Activated CD8-positive, alpha-beta T cell treated with anti-CD3 and anti-CD28 coated beads, Interleukin-2, amount 10 ng/mL, durations not matched to agents 7 days and 5 days (primary cell): ENCODE results near the gene PDF. TPM values are rescaled to one million over a fixed set of nuclear protein-coding genes. Genes with fewer than 3 reads are reported as not detected.
"Not testable (repeated sequence)": the region's sequence is repeated elsewhere in the genome, so short reads cannot be mapped to it uniquely, and the experiment has no call there.

ENCODE experiments used
- ATAC-seq: fragments of 150-1000 bp; cut with Tn5 transposase; one replicate; pipeline ENCODE4 v1.10.0; 2021; ENCODE audit warnings: moderate library complexity
- CTCF ChIA-PET: fragments of 350-600 bp; sonication (Branson Sonifier 250); formaldehyde crosslinking; loops from one replicate; lab custom pipeline; 2021; ENCODE audit warnings: antibody characterized with exemption; lab: Charles Lee
- POLR2A ChIA-PET: fragments of 350-600 bp; sonication (Branson Sonifier 250); formaldehyde crosslinking; loops from one replicate; lab custom pipeline; 2021; ENCODE audit warnings: antibody characterized with exemption; lab: Charles Lee
- DNase-seq: peaks from one replicate; pipeline ENCODE4 v3.0.0-alpha.2; 2020
- H3K27ac Mint-ChIP-seq: one replicate; pipeline ENCODE4 v1.8.0; 2021; ENCODE audit warnings: mild to moderate bottlenecking, mixed read lengths
- H3K27me3 Mint-ChIP-seq: one replicate; pipeline ENCODE4 v1.8.0; 2021; ENCODE audit warnings: low read depth, mixed read lengths
- H3K36me3 Mint-ChIP-seq: one replicate; pipeline ENCODE4 v1.8.0; 2021; ENCODE audit warnings: low read depth, mixed read lengths
- H3K4me1 Mint-ChIP-seq: one replicate; pipeline ENCODE4 v1.8.0; 2021; ENCODE audit warnings: low read depth, mixed read lengths
- H3K4me3 Mint-ChIP-seq: one replicate; pipeline ENCODE4 v1.8.0; 2021; ENCODE audit warnings: mild to moderate bottlenecking, mixed read lengths
- H3K9me3 Mint-ChIP-seq: one replicate; pipeline ENCODE4 v1.8.0; 2022; ENCODE audit warnings: mixed read lengths; ENCODE audit not compliant: insufficient read depth
- total RNA-seq, 2 experiments: library from RNA; stranded (reverse); gene quantifications; one replicate each; pipeline ENCODE4 v1.2.3, GENCODE V29; 2021

Gene PDF
- total RNA-seq, 2 experiments from 2014 or later, result 15.2 to 16.0 TPM

- ATAC-seq (no peak), DNase-seq (no peak)
- ChIA-PET POLR2A (no interaction called here), CTCF (no interaction called here)
- Mint-ChIP-seq H3K36me3 (peaks cover 46% of the 10 kb centered on the region), H3K9me3 (no peaks in the 10 kb centered on the region), H3K27ac (no peak overlapping the region), H3K4me3 (no peak overlapping the region), H3K4me1 (no peaks in the 10 kb centered on the region), H3K27me3 (no peaks in the 10 kb centered on the region)
Observed at GRCh38 chr16:69363281-69363717, 32.9 kb upstream of the PDF start.

GRCh38 chr16:69360070-69360469 is 29.7 kb upstream of the PDF start:
- POLR2A ChIA-PET, H3K27ac Mint-ChIP-seq, H3K4me1 Mint-ChIP-seq, CTCF ChIA-PET, H3K4me3 Mint-ChIP-seq, H3K27me3 Mint-ChIP-seq, DNase-seq, ATAC-seq, H3K9me3 Mint-ChIP-seq: not testable (repeated sequence)
- peaks cover 40% of the 10 kb centered on the region for H3K36me3 Mint-ChIP-seq

GRCh38 chr16:69351309-69352027 is 21.1 kb upstream of the PDF start, which contains the start of gene TMED6:
Gene TMED6, minus strand, starts transcription at chr16:69351786. Its CDS starts 33 bp downstream, at chr16:69351753.
- DNase-seq (no peak), ATAC-seq (no peak)
- no peaks in the 10 kb centered on the region for H3K9me3 Mint-ChIP-seq
- no peak within 1 kb of the TSS for H3K27ac Mint-ChIP-seq
- ChIA-PET POLR2A (interaction anchor here (2.1 kb wide), 1 partner anchor 11 kb away, joined by 7 read pairs; the partner anchor contains the start of gene NIP7), CTCF (no interaction called here)
- H3K36me3 Mint-ChIP-seq, result peaks cover 34% of the 10 kb centered on the region
- H3K4me3 Mint-ChIP-seq, result no peak within 1 kb of the TSS
- no peaks in the 10 kb centered on the region for H3K27me3 Mint-ChIP-seq
- H3K4me1 Mint-ChIP-seq, result no peaks in the 10 kb centered on the region

- POLR2A ChIA-PET, result no interaction called here
- H3K4me1 Mint-ChIP-seq, result no peaks in the 10 kb centered on the region
Observed at GRCh38 chr16:69350536-69351133, 20.2 kb upstream of the PDF start.

GRCh38 chr16:69349536-69349935 is 19.1 kb upstream of the PDF start:
- Mint-ChIP-seq H3K36me3 (peaks cover 21% of the 10 kb centered on the region), H3K27me3 (no peaks in the 10 kb centered on the region), H3K9me3 (no peaks in the 10 kb centered on the region), H3K4me3 (no peak overlapping the region), H3K27ac (no peak overlapping the region), H3K4me1 (no peaks in the 10 kb centered on the region)
- DNase-seq (no peak), ATAC-seq (no peak)
- POLR2A ChIA-PET, result no interaction called here
- CTCF ChIA-PET, result interaction anchor here (1.4 kb wide), 1 partner anchor 9 kb away, joined by 3 read pairs; no protein-coding TSS in a partner anchor

More at GRCh38 chr16:69350536-69351133, 20.2 kb upstream of the PDF start:
- Mint-ChIP-seq H3K27me3 (no peaks in the 10 kb centered on the region), H3K9me3 (no peaks in the 10 kb centered on the region), H3K36me3 (peaks cover 27% of the 10 kb centered on the region), H3K4me3 (no peak overlapping the region), H3K27ac (no peak overlapping the region)
- DNase-seq, result no peak
- CTCF ChIA-PET, result interaction anchor here (1.4 kb wide), 1 partner anchor 10 kb away, joined by 3 read pairs; no protein-coding TSS in a partner anchor
- no peak for ATAC-seq

GRCh38 chr16:69348222-69348621 is 17.8 kb upstream of the PDF start:
- Mint-ChIP-seq H3K27ac (no peak overlapping the region), H3K9me3 (no peaks in the 10 kb centered on the region), H3K4me1 (no peaks in the 10 kb centered on the region), H3K36me3 (peaks cover 27% of the 10 kb centered on the region), H3K27me3 (no peaks in the 10 kb centered on the region), H3K4me3 (no peak overlapping the region)
- ATAC-seq, result no peak
- POLR2A ChIA-PET, result no interaction called here
- DNase-seq, result no peak
- CTCF ChIA-PET, result no interaction called here

GRCh38 chr16:69346683-69347082 is 16.3 kb upstream of the PDF start:
- Mint-ChIP-seq H3K36me3 (peaks cover 28% of the 10 kb centered on the region), H3K27me3 (no peaks in the 10 kb centered on the region), H3K4me1 (peaks cover 4% of the 10 kb centered on the region), H3K4me3 (no peak overlapping the region), H3K27ac (no peak overlapping the region), H3K9me3 (no peaks in the 10 kb centered on the region)
- ChIA-PET CTCF (interaction anchor here (0.6 kb wide), 1 partner anchor 8 kb away, joined by 3 read pairs; no protein-coding TSS in a partner anchor), POLR2A (no interaction called here)
- no peak for DNase-seq
- ATAC-seq, result no peak

- ATAC-seq, result no peak
- Mint-ChIP-seq H3K4me1 (peaks cover 12% of the 10 kb centered on the region), H3K27me3 (no peaks in the 10 kb centered on the region), H3K36me3 (peaks cover 36% of the 10 kb centered on the region), H3K27ac (peak overlapping the region; percentile 57), H3K9me3 (no peaks in the 10 kb centered on the region), H3K4me3 (no peak overlapping the region)
- POLR2A ChIA-PET, result no interaction called here
- no peak for DNase-seq
- CTCF ChIA-PET, result no interaction called here
Observed at GRCh38 chr16:69345923-69346322, 15.5 kb upstream of the PDF start.

- DNase-seq, result no peak
- Mint-ChIP-seq H3K4me1 (peaks cover 20% of the 10 kb centered on the region), H3K27me3 (no peaks in the 10 kb centered on the region), H3K4me3 (no peak overlapping the region), H3K27ac (no peak overlapping the region), H3K9me3 (no peaks in the 10 kb centered on the region), H3K36me3 (peaks cover 45% of the 10 kb centered on the region)
- ChIA-PET CTCF (interaction anchor here (0.7 kb wide), 1 partner anchor 36 kb away, joined by 3 read pairs; no protein-coding TSS in a partner anchor), POLR2A (no interaction called here)
- ATAC-seq, result no peak
Observed at GRCh38 chr16:69344171-69344570, 13.8 kb upstream of the PDF start.

- H3K4me3 Mint-ChIP-seq, result peak overlapping the region; percentile 98
- peak overlapping the region; percentile 98 for H3K27ac Mint-ChIP-seq
- peaks cover 41% of the 10 kb centered on the region for H3K4me1 Mint-ChIP-seq
- CTCF ChIA-PET, result interaction anchor here (0.7 to 1.7 kb wide), 9 partner anchors 10 to 201 kb away, joined by 3 to 5 read pairs (median 3); partner anchors contain the start of gene PDF
- no peaks in the 10 kb centered on the region for H3K27me3 Mint-ChIP-seq
- H3K9me3 Mint-ChIP-seq, result no peaks in the 10 kb centered on the region
- ATAC-seq (peak; percentile 2), DNase-seq (no peak)
- peaks cover 62% of the 10 kb centered on the region for H3K36me3 Mint-ChIP-seq
- POLR2A ChIA-PET, result interaction anchor here (0.6 to 1.3 kb wide), 8 partner anchors 10 to 1745 kb away, joined by 3 to 7 read pairs (median 4); partner anchors contain the start of genes PDF, TMED6 and WWP2
Observed at GRCh38 chr16:69340095-69340644, 9.8 kb upstream of the PDF start.

- Mint-ChIP-seq H3K27me3 (no peaks in the 10 kb centered on the region), H3K4me1 (peaks cover 41% of the 10 kb centered on the region), H3K4me3 (peak within 1 kb of the TSS; percentile 98), H3K36me3 (peaks cover 68% of the 10 kb centered on the region), H3K27ac (peak within 1 kb of the TSS; percentile 98), H3K9me3 (no peaks in the 10 kb centered on the region)
- DNase-seq (peak; percentile 95), ATAC-seq (peak; percentile 88)
- CTCF ChIA-PET, result interaction anchor here (0.7 to 1.6 kb wide), 10 partner anchors 7 to 415 kb away, joined by 3 to 5 read pairs (median 3); partner anchors contain the start of genes NOB1 and PDF
- POLR2A ChIA-PET, result interaction anchor here (0.6 to 1.4 kb wide), 10 partner anchors 9 to 1744 kb away, joined by 3 to 8 read pairs (median 4); partner anchors contain the start of genes PDF, TMED6 and WWP2
Observed at GRCh38 chr16:69339289-69340094, 9.1 kb upstream of the PDF start, which contains the start of the genes COG8 and NIP7. Gene COG8, minus strand, starts transcription at chr16:69339564. Its CDS starts 12 bp downstream, at chr16:69339552. Gene NIP7, plus strand, starts transcription at chr16:69339772. Its CDS starts 58 bp downstream, at chr16:69339830.
